Sigmoid colon (tissue), 4 donors: ENCODE results near the gene METRNL.

Experiments used
- EP300 ChIP-seq, 4 donors: sonication (generic); formaldehyde crosslinking; IDR thresholded peaks; one replicate each; pipeline ENCODE4 v1.6.1; 2017; ENCODE audit warnings: antibody characterized with exemption in 4 of 4
- TF ChIP-seq, protein P1 (sequence below), 4 experiments: fragments of 450-650 bp in 3 of 4; fragments of 200-600 bp in 1 of 4; IDR thresholded peaks; one replicate each; pipeline ENCODE4 v1.5.1; 2016 to 2019; ENCODE audit warnings: antibody characterized with exemption in 4 of 4, mild to moderate bottlenecking in 3 of 4, moderate library complexity in 2 of 4

DNA sequence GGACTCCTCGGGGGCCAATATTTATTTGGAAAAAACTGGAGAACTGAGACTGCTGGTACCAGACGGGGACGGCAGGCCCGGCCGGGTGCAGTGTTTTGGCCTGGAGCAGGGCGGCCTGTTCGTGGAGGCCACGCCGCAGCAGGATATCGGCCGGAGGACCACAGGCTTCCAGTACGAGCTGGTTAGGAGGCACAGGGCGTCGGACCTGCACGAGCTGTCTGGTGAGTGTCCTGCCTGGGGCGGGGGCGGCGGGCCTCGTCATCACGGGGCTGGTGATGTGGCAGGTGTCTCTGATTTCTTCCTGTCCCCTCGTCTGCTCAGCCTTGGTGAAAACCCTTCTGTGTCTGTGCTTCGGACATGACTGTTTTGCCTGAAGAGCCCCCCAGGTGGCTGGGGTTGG, 5.7 kb downstream of the METRNL start:
- TF ChIP-seq, protein P1, sequence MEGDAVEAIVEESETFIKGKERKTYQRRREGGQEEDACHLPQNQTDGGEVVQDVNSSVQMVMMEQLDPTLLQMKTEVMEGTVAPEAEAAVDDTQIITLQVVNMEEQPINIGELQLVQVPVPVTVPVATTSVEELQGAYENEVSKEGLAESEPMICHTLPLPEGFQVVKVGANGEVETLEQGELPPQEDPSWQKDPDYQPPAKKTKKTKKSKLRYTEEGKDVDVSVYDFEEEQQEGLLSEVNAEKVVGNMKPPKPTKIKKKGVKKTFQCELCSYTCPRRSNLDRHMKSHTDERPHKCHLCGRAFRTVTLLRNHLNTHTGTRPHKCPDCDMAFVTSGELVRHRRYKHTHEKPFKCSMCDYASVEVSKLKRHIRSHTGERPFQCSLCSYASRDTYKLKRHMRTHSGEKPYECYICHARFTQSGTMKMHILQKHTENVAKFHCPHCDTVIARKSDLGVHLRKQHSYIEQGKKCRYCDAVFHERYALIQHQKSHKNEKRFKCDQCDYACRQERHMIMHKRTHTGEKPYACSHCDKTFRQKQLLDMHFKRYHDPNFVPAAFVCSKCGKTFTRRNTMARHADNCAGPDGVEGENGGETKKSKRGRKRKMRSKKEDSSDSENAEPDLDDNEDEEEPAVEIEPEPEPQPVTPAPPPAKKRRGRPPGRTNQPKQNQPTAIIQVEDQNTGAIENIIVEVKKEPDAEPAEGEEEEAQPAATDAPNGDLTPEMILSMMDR (IDR thresholded peaks at IDR 0.05) = no peak
- TF ChIP-seq EP300 (IDR thresholded peaks at IDR 0.05) = no peak
